AG09319 (cell line): ENCODE results near the gene XRN1.

Experiments used
- DNase-seq: peaks from one replicate; pipeline ENCODE4 v3.0.0-alpha.2; 2010; ENCODE audit warnings: low read depth; ENCODE audit errors: extremely low read depth
- CTCF ChIP-seq: IDR thresholded peaks from 2 replicates; pipeline ENCODE4 v1.5.1; 2011; ENCODE audit warnings: low read depth, mild to moderate bottlenecking, inconsistent platforms, low read length, moderate library complexity

Gene XRN1

GRCh38 chr3:142275856-142276255, 172.0 kb downstream of the XRN1 start:
- no peak for TF ChIP-seq CTCF
- DNase-seq, result peak; percentile 60

GRCh38 chr3:142274908-142275307, 172.9 kb downstream of the XRN1 start:
- no peak for DNase-seq
- no peak for TF ChIP-seq CTCF

GRCh38 chr3:142273501-142273900, 174.3 kb downstream of the XRN1 start:
- no peak for DNase-seq
- TF ChIP-seq CTCF, result no peak

GRCh38 chr3:142272200-142272891, 175.5 kb downstream of the XRN1 start:
- TF ChIP-seq CTCF, result no peak
- DNase-seq, result no peak

GRCh38 chr3:142270407-142270806, 177.4 kb downstream of the XRN1 start:
- TF ChIP-seq CTCF, result no peak
- no peak for DNase-seq

GRCh38 chr3:142269767-142270166, 178.1 kb downstream of the XRN1 start:
- DNase-seq, result no peak
- no peak for TF ChIP-seq CTCF

- DNase-seq, result no peak
- no peak for TF ChIP-seq CTCF
Measured at GRCh38 chr3:142268426-142268825, 179.4 kb downstream of the XRN1 start.
